Liver (tissue), 9 donors: ENCODE data around the gene ENPP1. TPM values are rescaled to one million over a fixed set of nuclear protein-coding genes. Genes with fewer than 3 reads are reported as not detected.
A peak's percentile ranks its signal among the peaks of the same experiment; 100 is the strongest.

Experiments used
- DNase-seq: peaks from one replicate; pipeline ENCODE4 v3.0.0-alpha.2; 2017; ENCODE audit warnings: low spot score
- H3K27ac ChIP-seq, 2 donors: one replicate each; pipeline ENCODE4 v1.7.0; 2013; ENCODE audit warnings: inconsistent platforms in 2 of 2, low read length in 2 of 2, control low read depth in 1 of 2, low read depth in 1 of 2, mild to moderate bottlenecking in 1 of 2
- H3K27me3 ChIP-seq, 4 donors: one replicate each; pipeline versions ENCODE4 v1.6.1 to v1.7.0; 2013; ENCODE audit warnings: low read length in 3 of 4, inconsistent platforms in 1 of 4, mild to moderate bottlenecking in 1 of 4, moderate library complexity in 1 of 4; ENCODE audit not compliant: control insufficient read depth in 4 of 4, insufficient read depth in 4 of 4
- H3K36me3 ChIP-seq, 4 donors: one replicate each; pipeline versions ENCODE4 v1.6.1 to v1.7.0; 2013; ENCODE audit warnings: low read length in 3 of 4, mild to moderate bottlenecking in 3 of 4, low read depth in 1 of 4, moderate library complexity in 1 of 4; ENCODE audit not compliant: control insufficient read depth in 4 of 4, insufficient read depth in 3 of 4
- H3K4me1 ChIP-seq, 4 donors: one replicate each; pipeline versions ENCODE4 v1.6.1 to v1.7.0; 2013; ENCODE audit warnings: low read length in 3 of 4, mild to moderate bottlenecking in 3 of 4, moderate library complexity in 1 of 4; ENCODE audit not compliant: control insufficient read depth in 4 of 4, insufficient read depth in 4 of 4
- H3K4me3 ChIP-seq, 3 donors: one replicate each; pipeline versions ENCODE4 v1.6.1 to v1.7.0; 2013; ENCODE audit warnings: low read length in 3 of 3, control low read depth in 1 of 3, low read depth in 1 of 3, mild to moderate bottlenecking in 1 of 3
- H3K9ac ChIP-seq, 2 donors: one replicate each; pipeline ENCODE4 v1.7.0; 2013; ENCODE audit warnings: low read length in 2 of 2, mild to moderate bottlenecking in 2 of 2, moderate library complexity in 2 of 2, control low read depth in 1 of 2, low read depth in 1 of 2
- H3K9me3 ChIP-seq, 4 donors: one replicate each; pipeline versions ENCODE4 v1.6.1 to v1.7.0; 2013; ENCODE audit warnings: low read length in 3 of 4; ENCODE audit not compliant: control insufficient read depth in 4 of 4
- ATF3 ChIP-seq: IDR thresholded peaks from 2 replicates; pipeline ENCODE4 v1.6.1; 2016; ENCODE audit warnings: antibody characterized with exemption
- FOXA1 ChIP-seq: IDR thresholded peaks from 2 replicates; pipeline ENCODE4 v1.6.1; 2016; ENCODE audit warnings: antibody characterized with exemption
- FOXA2 ChIP-seq: IDR thresholded peaks from 2 replicates; pipeline ENCODE4 v1.6.1; 2016; ENCODE audit warnings: antibody characterized with exemption
- GABPA ChIP-seq, 2 donors: IDR thresholded peaks in 1 of 2; conservative IDR thresholded peaks in 1 of 2; 2 replicates each; pipeline ENCODE4 v1.6.1; 2016; ENCODE audit warnings: antibody characterized with exemption in 2 of 2, mild to moderate bottlenecking in 1 of 2, moderate library complexity in 1 of 2
- HNF4A ChIP-seq, 2 donors: conservative IDR thresholded peaks; 2 replicates each; pipeline ENCODE4 v1.6.1; 2016; ENCODE audit warnings: antibody characterized with exemption in 2 of 2, mild to moderate bottlenecking in 2 of 2
- HNF4G ChIP-seq: IDR thresholded peaks from 2 replicates; pipeline ENCODE4 v1.6.1; 2016; ENCODE audit warnings: antibody characterized with exemption
- JUND ChIP-seq, 2 donors: IDR thresholded peaks; 2 replicates each; pipeline ENCODE4 v1.6.1; 2016; ENCODE audit warnings: antibody characterized with exemption in 2 of 2
- MAX ChIP-seq: IDR thresholded peaks from 2 replicates; pipeline ENCODE4 v1.6.1; 2016; ENCODE audit warnings: antibody characterized with exemption
- RAD21 ChIP-seq, 2 donors: IDR thresholded peaks; 2 replicates each; pipeline ENCODE4 v1.6.1; 2016; ENCODE audit warnings: antibody characterized with exemption in 2 of 2, mild to moderate bottlenecking in 2 of 2
- TAF1 ChIP-seq: conservative IDR thresholded peaks from 2 replicates; pipeline ENCODE4 v1.6.1; 2016; ENCODE audit warnings: antibody characterized with exemption, mild to moderate bottlenecking
- YY1 ChIP-seq: IDR thresholded peaks from 2 replicates; pipeline ENCODE4 v1.6.1; 2016; ENCODE audit warnings: antibody characterized with exemption, mild to moderate bottlenecking
- ZBTB33 ChIP-seq: IDR thresholded peaks from 2 replicates; pipeline ENCODE4 v1.6.1; 2016; ENCODE audit warnings: antibody characterized with exemption
- WGBS: extraction: QIAGEN DNeasy Blood & Tissue Kit; methylation state at CpG from one replicate; pipeline ENCODE4 v1.1.7; 2013; 5-methylcytosine and 5-hydroxymethylcytosine counted together
- polyA plus RNA-seq, 2 donors: library from polyadenylated mRNA; stranded (reverse) in 1 of 2; unstranded in 1 of 2; fragments of 200-250 nt in 1 of 2; fragments of >200 nt in 1 of 2; fragmentation: Nextera tagmentation in 1 of 2; extraction: Ambion mirVana in 1 of 2; gene quantifications; one replicate each; pipeline versions ENCODE4 v1.2.1 to v1.2.3, GENCODE V29; 2013 to 2015
- total RNA-seq, 2 donors: library from RNA; depleted of rRNA; stranded (reverse); fragments of >200 nt; gene quantifications; one replicate each; pipeline ENCODE4 v1.2.3, GENCODE V29; 2014
- donor health status: healthy.
- donor health status: healthy.
- donor health status: healthy.
- donor health status: healthy.
- donor health status: healthy.

Gene ENPP1
- total and polyA plus RNA-seq, 4 donors: 9.5 to 53.1 (median 31.1) TPM

GRCh38 chr6:131877999-131878789, 70.4 kb downstream of the ENPP1 start:
- DNase-seq: no peak
- no peak overlapping the region for H3K9ac ChIP-seq
- peak in 1 of 2 donors; percentile 20 for TF ChIP-seq JUND (IDR thresholded peaks at IDR 0.05)
- no peak for TF ChIP-seq YY1
- H3K9me3 ChIP-seq: no peaks in the 10 kb centered on the region
- H3K4me1 ChIP-seq: no peaks in the 10 kb centered on the region
- H3K36me3 ChIP-seq: peaks cover 6 to 76% (median 51%) of the 10 kb centered on the region in 4 donors
- no peak overlapping the region for H3K27ac ChIP-seq
- H3K27me3 ChIP-seq: no peaks in the 10 kb centered on the region
- H3K4me3 ChIP-seq: no peak overlapping the region
- WGBS: 95% methylated on average over 4 of the region's 4 CpGs

GRCh38 chr6:131883016-131883415, 75.2 kb downstream of the ENPP1 start:
- DNase-seq: no peak
- H3K27ac ChIP-seq: no peak overlapping the region
- TF ChIP-seq ATF3: no peak
- no peak for TF ChIP-seq FOXA2
- no peak for TF ChIP-seq TAF1
- no peak for TF ChIP-seq HNF4A (conservative IDR thresholded peaks at IDR 0.05)
- no peaks in the 10 kb centered on the region for H3K9me3 ChIP-seq
- no peak overlapping the region for H3K9ac ChIP-seq
- H3K4me1 ChIP-seq: no peaks in the 10 kb centered on the region
- peaks cover 6 to 72% (median 60%) of the 10 kb centered on the region in 4 donors for H3K36me3 ChIP-seq
- 91% methylated on average over 2 of the region's 2 CpGs for WGBS
- no peaks in the 10 kb centered on the region for H3K27me3 ChIP-seq
- H3K4me3 ChIP-seq: no peak overlapping the region

GRCh38 chr6:131885237-131885636, 77.4 kb downstream of the ENPP1 start:
- TF ChIP-seq RAD21 (IDR thresholded peaks at IDR 0.05) (no peak), MAX (no peak), HNF4A (conservative IDR thresholded peaks at IDR 0.05) (no peak), ZBTB33 (no peak), GABPA (IDR thresholded peaks at IDR 0.05 in 1 of 2, conservative IDR thresholded peaks at IDR 0.05 in 1 of 2) (no peak), FOXA1 (no peak), HNF4G (no peak), TAF1 (no peak)
- no peak for DNase-seq
- peaks cover 10 to 70% (median 60%) of the 10 kb centered on the region in 4 donors for H3K36me3 ChIP-seq

More at GRCh38 chr6:131885237-131885636, 77.4 kb downstream of the ENPP1 start:
- Histone ChIP-seq H3K4me3 (no peak overlapping the region), H3K4me1 (no peaks in the 10 kb centered on the region), H3K9ac (no peak overlapping the region), H3K9me3 (no peaks in the 10 kb centered on the region), H3K27me3 (no peaks in the 10 kb centered on the region), H3K27ac (no peak overlapping the region)
- WGBS: 83% methylated on average over 1 of the region's 1 CpG
